Uterus (tissue), 2 donors: ENCODE results near the gene SLC7A7.

Experiments
- POLR2A ChIP-seq, 2 donors: fragments of 450-650 bp; IDR thresholded peaks; one replicate each; pipeline ENCODE4 v1.6.1; 2016; ENCODE audit warnings: antibody characterized with exemption in 2 of 2, mild to moderate bottlenecking in 1 of 2, moderate library complexity in 1 of 2
- TF ChIP-seq, protein P1 (sequence below), 4 experiments: fragments of 200-600 bp in 2 of 4; fragments of 450-650 bp in 2 of 4; sonication (generic) in 2 of 4; IDR thresholded peaks; one replicate each; pipeline ENCODE4 v1.5.1; 2016 to 2019; ENCODE audit warnings: antibody characterized with exemption in 4 of 4, mild to moderate bottlenecking in 2 of 4, moderate library complexity in 1 of 4

DNA sequence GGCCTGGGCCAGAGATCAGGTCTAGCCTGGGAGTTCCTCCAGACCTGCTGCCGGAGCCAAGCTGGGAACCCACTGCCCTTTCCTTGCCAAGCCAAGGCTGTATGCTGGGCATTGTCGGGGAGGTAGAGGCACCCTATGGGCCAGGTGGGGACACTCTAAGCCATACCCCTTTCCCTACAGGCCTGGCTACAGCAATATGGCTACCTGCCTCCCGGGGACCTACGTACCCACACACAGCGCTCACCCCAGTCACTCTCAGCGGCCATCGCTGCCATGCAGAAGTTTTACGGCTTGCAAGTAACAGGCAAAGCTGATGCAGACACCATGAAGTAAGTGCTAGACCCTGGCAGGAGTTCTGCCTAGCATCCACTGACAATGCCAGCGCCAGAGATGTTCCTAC is 26.1 kb upstream of the SLC7A7 start:
- TF ChIP-seq, protein P1, sequence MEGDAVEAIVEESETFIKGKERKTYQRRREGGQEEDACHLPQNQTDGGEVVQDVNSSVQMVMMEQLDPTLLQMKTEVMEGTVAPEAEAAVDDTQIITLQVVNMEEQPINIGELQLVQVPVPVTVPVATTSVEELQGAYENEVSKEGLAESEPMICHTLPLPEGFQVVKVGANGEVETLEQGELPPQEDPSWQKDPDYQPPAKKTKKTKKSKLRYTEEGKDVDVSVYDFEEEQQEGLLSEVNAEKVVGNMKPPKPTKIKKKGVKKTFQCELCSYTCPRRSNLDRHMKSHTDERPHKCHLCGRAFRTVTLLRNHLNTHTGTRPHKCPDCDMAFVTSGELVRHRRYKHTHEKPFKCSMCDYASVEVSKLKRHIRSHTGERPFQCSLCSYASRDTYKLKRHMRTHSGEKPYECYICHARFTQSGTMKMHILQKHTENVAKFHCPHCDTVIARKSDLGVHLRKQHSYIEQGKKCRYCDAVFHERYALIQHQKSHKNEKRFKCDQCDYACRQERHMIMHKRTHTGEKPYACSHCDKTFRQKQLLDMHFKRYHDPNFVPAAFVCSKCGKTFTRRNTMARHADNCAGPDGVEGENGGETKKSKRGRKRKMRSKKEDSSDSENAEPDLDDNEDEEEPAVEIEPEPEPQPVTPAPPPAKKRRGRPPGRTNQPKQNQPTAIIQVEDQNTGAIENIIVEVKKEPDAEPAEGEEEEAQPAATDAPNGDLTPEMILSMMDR (IDR thresholded peaks at IDR 0.05): no peak
- no peak for TF ChIP-seq POLR2A (IDR thresholded peaks at IDR 0.05)
